GM19240 (cell line): ENCODE data around the gene PIEZO1.
"Not testable (repeated sequence)": the region's sequence is repeated elsewhere in the genome, so short reads cannot be mapped to it uniquely, and the experiment has no call there.

Source experiments
- DNase-seq: peaks from one replicate; pipeline ENCODE4 v3.0.0; 2011; ENCODE audit warnings: low spot score; ENCODE audit not compliant: insufficient read length

The PIEZO1 gene

DNA sequence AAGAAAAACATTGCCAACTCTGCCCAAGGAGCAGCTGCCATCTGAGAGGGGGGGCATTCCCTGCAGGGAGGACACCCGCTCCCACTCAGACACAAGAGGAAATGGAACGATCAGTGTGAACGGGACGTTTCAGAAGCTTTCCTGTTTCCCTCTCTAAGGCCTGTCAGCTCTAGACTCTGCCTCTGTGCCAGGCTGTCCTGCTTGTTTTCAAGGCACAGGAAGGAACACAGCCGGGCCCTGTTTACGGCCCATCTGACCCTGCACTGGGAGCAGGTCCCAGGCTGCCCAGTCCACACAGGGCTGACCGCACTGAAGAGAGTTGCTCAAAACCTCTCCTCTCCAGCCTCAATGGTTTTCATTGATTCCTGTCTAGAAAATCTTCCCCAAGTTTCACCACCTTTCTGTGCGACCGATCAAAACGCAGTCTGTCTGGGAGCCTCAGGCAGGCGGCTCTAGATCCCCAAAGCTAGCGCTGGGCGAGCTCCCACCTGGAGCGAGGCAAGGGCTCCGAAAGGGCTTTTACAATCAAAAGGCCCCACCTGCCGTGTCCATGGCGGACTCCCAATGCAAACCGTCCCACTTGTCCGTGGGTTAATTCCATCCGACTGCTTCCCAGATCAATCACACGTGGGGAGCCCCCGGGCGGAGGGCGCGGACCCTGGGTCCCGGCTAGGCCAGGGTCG is 1.5 kb downstream of the PIEZO1 start:
- DNase-seq: no peak

DNA sequence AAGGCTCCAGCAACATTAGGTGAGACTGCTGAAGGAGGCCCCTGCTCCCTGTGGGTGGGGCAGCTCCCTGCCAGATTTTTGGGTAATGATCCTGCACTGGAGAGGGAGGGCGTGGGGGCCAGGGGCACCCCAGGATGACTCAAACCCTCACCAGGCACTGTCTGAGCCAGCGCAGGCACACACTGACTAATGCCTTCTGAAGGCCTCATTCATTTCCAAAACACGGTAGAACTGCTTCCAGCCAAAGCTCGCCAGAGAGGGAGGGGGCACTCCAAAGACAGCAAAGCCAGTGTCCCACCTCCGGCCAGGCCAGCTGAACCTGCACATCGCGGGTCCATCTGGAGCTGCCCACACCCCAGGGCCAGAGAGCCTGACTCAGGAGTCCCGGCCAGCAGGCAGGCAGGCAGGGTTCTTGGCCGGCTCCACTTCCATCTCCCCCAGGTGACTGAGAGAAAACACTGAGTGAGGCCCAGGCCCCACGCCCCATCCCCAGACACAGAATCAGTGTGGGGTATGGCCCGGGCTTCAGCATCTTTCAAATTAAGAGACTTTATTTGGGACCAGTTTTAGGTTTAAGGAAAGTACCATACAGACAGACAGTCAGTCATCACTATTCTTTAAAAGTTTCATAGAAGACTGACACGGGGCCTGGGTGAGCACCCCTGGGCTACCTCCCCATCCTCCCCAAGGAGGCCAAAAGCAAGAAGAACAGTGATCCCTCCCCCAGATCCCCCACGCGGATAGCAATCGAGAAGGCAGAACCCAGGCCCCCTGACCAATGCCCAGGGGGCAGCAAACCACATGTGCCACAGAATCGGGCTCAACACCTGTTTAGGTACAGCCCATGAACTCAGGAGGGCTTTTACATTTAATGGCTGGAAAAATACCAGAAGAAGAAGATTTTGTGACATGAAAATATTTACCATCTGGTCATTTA is 2.3 kb downstream of the PIEZO1 start:
- DNase-seq: no peak

GRCh38 chr16:88781140-88782077 is 3.6 kb downstream of the PIEZO1 start:
- DNase-seq: peak; percentile 86

- DNase-seq: no peak
These were observed 4.6 kb downstream of the PIEZO1 start for GRCh38 chr16:88780142-88781062.

GRCh38 chr16:88779406-88780141 is 5.4 kb downstream of the PIEZO1 start:
- DNase-seq: no peak

GRCh38 chr16:88778541-88779065 is 6.4 kb downstream of the PIEZO1 start:
- no peak for DNase-seq

DNA sequence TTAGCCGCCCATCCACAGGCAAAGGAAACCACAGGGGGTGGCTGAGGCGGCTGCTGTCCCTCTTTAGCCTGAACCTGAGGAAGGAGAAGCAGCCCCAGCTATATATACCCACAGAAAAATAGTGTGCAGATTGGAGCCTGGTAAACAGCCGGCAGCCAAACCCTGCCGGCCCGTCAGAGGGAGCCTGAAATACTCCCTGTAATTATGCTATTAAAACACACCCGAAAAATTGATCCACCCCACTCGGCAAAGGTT is 6.8 kb downstream of the PIEZO1 start:
- no peak for DNase-seq

DNA sequence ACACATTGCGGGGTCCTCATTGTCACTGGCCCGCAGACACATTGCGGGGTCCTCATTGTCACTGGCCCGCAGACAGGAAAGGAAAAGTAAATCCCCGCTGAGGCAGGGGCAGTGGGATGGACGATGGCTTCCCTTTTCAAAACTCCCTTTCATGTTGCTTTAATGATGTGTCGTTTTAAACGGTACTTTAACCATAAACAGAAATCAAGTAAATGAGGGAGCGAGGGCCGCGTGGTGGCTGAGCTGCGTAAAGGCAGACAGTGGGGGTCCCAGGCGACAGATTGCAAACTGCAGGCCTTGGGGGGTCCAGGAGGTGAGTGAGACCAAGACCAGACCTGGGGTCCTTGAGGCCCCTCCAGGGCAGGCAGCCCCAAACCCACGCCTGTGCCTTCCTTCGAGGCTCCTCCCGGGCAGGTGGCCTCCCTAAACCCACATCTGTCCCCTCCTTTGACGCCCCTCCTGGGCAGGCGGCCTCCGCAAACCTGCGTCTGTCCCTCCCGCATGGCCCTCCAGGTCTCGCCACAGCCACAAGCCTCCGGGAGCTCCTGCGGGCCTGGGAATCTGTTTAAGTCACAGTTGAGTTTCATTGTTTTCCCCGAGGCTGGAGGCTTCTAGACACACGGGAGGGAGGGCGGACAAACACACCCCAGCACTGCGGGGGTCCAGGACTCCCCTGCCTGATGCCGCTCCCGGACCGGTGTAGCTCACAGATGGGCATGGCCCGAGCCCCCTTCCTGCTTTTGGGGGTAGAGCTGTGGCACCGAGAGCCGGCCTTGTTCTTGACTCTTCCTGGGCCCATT is 7.3 kb downstream of the PIEZO1 start:
- DNase-seq: no peak

- no peak for DNase-seq
These were observed 9.2 kb downstream of the PIEZO1 start for GRCh38 chr16:88775825-88776224.

- DNase-seq: no peak
These were observed 10.3 kb downstream of the PIEZO1 start for GRCh38 chr16:88774544-88775393.

DNA sequence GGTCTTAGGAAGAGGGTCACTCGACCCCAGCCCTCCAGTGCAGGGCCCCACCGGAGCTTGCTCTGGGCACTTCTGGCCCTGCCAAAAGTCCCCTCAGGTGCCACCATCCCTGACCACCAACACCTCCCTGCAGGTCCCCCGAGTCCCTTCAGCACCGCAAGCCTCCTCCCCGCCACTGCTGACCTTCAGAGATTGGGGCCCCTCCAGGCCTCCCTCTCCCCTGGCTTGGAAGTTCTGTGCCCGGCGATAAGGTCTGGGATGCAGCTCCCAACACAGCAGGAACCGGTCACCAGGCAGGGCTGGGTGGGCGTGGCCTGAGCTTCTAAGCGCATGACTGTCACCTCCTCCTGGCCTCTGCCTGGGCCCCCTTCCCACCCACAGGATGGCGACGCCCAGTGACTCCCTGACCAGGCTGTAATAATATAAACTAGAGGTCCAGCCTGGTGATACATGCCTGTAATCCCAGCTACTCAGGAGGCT is 11.2 kb downstream of the PIEZO1 start:
- DNase-seq: no peak

- DNase-seq: no peak
These were observed 11.9 kb downstream of the PIEZO1 start for GRCh38 chr16:88772871-88773811.

DNA sequence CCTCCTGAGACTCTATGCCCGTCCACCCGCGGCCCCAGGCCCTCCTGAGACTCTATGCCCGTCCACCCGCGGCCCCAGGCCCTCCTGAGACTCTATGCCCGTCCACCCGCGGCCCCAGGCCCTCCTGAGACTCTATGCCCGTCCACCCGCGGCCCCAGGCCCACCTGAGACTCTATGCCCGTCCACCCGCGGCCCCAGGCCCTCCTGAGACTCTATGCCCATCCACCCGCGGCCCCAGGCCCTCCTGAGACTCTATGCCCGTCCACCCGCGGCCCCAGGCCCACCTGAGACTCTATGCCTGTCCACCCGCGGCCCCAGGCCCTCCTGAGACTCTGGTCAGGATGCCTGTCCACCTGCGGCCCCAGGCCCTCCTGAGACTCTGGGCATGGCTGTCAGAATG is 13.2 kb downstream of the PIEZO1 start:
- not testable (repeated sequence) for DNase-seq

GRCh38 chr16:88771294-88771772 is 13.7 kb downstream of the PIEZO1 start:
- no peak for DNase-seq

GRCh38 chr16:88770461-88771293 is 14.3 kb downstream of the PIEZO1 start:
- no peak for DNase-seq
